ENCODE measurements around the gene CHMP6.

CHMP6 gene

GRCh38 chr17:81043725-81044427, 52.2 kb downstream of the CHMP6 start:
- DNase-seq (ENCODE audit: low read depth), result no peak
- no peak for TF ChIP-seq CTCF (IDR thresholded peaks at IDR 0.05; ENCODE audit: insufficient read depth, low read depth, low read length, missing control alignments)
- no peak overlapping the region for H3K4me3 ChIP-seq (ENCODE audit: low read depth, low read length)

GRCh38 chr17:81044428-81044763, 52.8 kb downstream of the CHMP6 start:
- no peak for DNase-seq (ENCODE audit: low read depth)
- no peak overlapping the region for H3K4me3 ChIP-seq (ENCODE audit: low read depth, low read length)
- no peak for TF ChIP-seq CTCF (IDR thresholded peaks at IDR 0.05; ENCODE audit: insufficient read depth, low read depth, low read length, missing control alignments)

- no peak for DNase-seq (ENCODE audit: low read depth)
- no peak for TF ChIP-seq CTCF (IDR thresholded peaks at IDR 0.05; ENCODE audit: insufficient read depth, low read depth, low read length, missing control alignments)
- H3K4me3 ChIP-seq (ENCODE audit: low read depth, low read length), result no peak overlapping the region
Measured at GRCh38 chr17:81044764-81045589, 53.3 kb downstream of the CHMP6 start.

- H3K4me3 ChIP-seq (ENCODE audit: low read depth, low read length), result no peak overlapping the region
- no peak for DNase-seq (ENCODE audit: low read depth)
- no peak for TF ChIP-seq CTCF (IDR thresholded peaks at IDR 0.05; ENCODE audit: insufficient read depth, low read depth, low read length, missing control alignments)
Measured at GRCh38 chr17:81045590-81046095, 54.0 kb downstream of the CHMP6 start.

- no peak for DNase-seq (ENCODE audit: low read depth)
- no peak for TF ChIP-seq CTCF (IDR thresholded peaks at IDR 0.05; ENCODE audit: insufficient read depth, low read depth, low read length, missing control alignments)
- H3K4me3 ChIP-seq (ENCODE audit: low read depth, low read length), result no peak overlapping the region
Measured at GRCh38 chr17:81046132-81046769, 54.6 kb downstream of the CHMP6 start.

- no peak for DNase-seq (ENCODE audit: low read depth)
- TF ChIP-seq CTCF (IDR thresholded peaks at IDR 0.05; ENCODE audit: insufficient read depth, low read depth, low read length, missing control alignments), result no peak
- H3K4me3 ChIP-seq (ENCODE audit: low read depth, low read length), result no peak overlapping the region
Measured at GRCh38 chr17:81046770-81047359, 55.2 kb downstream of the CHMP6 start.
